HT1080 (cell line): ENCODE results near the gene TEDC1. TPM values are rescaled to one million over a fixed set of nuclear protein-coding genes. Genes with fewer than 3 reads are reported as not detected.

Experiments used
- DNase-seq: peaks from one replicate; pipeline ENCODE4 v3.0.0-alpha.2; 2015; ENCODE audit warnings: low read depth
- polyA plus RNA-seq, 2 experiments: library from polyadenylated mRNA; depleted of rRNA; stranded (reverse); fragments of >200 nt; gene quantifications; 2 replicates each; pipeline ENCODE4 v1.2.3, GENCODE V29; 2015
- total RNA-seq: library from RNA; depleted of rRNA; stranded (reverse); fragments of >200 nt; shearing (Covaris generic); gene quantifications from 2 replicates; pipeline ENCODE4 v1.2.3, GENCODE V29; 2014; rRNA removed

Gene TEDC1
- 49.3 and 50.2 TPM in 2 replicates for total RNA-seq
- polyA plus RNA-seq (2015; cell fraction: cytosol; rRNA removed) = 27.0 and 29.6 TPM in 2 replicates
- 35.6 and 38.8 TPM in 2 replicates for polyA plus RNA-seq (2015; cell fraction: nucleus; rRNA removed)

- peak; percentile 100 for DNase-seq
Observed at GRCh38 chr14:105490572-105491365, at the start of gene TEDC1. TEDC1 (plus strand) TSS chr14:105491246; CDS start chr14:105491376, 130 bp downstream.

- no peak for DNase-seq
Observed at GRCh38 chr14:105442125-105442524, 48.9 kb upstream of the TEDC1 start.

DNA sequence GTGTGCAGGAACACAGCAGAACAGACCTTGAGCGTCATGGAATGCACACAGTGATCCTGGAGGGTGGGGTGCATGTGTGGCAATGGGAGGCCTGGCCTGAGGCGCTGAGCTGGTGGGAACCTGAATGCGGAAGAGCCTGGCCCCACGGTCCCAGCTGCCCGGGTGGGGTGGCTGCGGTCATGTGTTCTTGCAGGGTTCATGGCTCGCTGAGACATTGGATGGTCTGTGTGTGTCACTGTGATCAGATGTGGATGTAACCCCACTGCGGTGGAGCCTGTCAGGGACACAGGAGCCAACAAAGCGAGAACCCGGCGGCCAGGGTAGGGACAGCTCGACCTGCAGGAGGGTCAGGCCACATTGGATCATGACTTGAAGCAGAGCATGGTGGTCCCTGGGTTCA, 48.2 kb upstream of the TEDC1 start:
- no peak for DNase-seq

GRCh38 chr14:105444859-105445258, 46.2 kb upstream of the TEDC1 start:
- DNase-seq = no peak

DNA sequence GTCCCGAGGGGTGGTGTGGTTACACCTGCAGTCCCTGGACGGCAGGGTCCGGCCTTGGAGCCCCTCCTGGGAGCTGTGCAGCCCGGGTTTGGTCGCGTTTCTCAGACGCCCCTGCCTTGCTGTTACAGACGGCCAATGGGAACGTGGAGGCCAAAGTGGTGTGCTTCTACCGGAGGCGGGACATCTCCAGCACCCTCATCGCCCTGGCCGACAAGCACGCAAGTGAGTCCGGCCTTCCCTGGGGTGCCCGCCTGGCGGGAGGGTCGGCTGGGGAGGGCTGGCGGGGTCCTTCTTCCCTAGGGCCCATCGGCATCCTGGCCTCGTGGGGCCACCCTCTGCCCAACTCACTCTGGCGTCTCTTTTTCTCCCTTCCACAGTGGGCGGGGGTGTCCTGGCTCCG, 45.8 kb upstream of the TEDC1 start:
- DNase-seq = no peak

DNA sequence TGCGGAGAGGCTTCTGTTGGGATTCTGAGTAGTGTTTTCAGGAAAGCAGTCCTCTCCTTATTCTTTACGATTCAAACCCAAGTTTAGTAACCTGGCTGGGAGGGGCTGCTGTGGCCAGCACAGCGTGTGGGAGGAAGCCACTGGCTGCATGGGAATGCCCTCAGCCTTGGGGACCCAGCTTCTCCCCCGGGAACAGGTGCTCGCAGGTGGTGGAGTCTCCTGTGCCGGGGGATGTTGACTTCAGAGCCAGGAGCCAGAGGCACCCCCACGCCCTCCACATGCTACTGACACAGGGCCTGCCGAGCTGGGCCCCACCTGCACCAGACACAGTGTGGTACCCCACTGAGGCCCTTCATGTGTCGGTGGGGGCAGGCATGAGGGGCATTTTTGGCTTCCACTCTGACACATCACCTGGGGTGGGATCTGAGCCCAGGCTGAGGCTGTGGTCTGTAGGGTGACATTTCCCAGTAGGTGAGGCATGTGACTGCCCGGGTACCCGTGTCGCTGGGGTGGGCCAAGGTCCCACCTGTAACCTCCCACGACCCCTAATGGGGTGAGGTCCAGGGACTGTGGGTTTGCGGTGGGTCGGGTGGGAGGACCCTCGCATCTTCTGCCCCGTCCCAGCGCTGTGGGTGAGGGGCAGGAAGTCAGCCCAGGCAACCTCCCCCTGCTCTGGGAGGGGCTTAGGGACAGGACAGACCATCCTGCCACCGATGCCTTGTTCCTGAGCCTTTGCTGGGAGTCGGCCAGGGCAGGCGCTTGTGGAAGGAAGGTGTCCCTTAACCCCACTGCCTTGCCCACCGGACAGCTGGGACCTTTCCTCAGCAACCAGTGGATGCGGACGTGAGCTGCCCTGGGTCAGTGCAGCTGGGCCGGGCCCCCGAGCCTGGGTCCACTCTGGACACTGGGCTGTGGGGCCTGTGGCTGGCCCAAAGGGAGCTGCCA, 44.9 kb upstream of the TEDC1 start:
- DNase-seq = no peak

DNA sequence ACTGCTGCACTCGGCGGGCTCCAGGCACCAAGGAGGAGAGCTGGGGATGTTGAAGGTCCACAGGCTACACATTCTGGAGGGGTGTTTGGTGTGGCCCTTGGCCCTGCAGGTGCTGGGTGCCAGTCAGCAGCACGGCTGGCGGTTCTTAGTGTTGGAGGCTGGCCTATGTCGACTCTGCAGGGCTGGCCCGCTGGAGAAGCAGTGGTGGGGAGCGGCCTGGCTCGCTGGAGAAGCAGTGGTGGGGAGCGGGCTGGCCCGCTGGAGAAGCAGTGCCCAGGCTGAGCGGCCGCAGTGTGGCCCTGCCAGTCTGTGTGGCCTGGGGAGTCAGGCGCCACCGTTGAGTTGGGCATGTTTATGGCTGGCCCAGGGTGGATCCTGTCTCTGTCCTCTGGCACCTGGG, 44.1 kb upstream of the TEDC1 start:
- DNase-seq = no peak

DNA sequence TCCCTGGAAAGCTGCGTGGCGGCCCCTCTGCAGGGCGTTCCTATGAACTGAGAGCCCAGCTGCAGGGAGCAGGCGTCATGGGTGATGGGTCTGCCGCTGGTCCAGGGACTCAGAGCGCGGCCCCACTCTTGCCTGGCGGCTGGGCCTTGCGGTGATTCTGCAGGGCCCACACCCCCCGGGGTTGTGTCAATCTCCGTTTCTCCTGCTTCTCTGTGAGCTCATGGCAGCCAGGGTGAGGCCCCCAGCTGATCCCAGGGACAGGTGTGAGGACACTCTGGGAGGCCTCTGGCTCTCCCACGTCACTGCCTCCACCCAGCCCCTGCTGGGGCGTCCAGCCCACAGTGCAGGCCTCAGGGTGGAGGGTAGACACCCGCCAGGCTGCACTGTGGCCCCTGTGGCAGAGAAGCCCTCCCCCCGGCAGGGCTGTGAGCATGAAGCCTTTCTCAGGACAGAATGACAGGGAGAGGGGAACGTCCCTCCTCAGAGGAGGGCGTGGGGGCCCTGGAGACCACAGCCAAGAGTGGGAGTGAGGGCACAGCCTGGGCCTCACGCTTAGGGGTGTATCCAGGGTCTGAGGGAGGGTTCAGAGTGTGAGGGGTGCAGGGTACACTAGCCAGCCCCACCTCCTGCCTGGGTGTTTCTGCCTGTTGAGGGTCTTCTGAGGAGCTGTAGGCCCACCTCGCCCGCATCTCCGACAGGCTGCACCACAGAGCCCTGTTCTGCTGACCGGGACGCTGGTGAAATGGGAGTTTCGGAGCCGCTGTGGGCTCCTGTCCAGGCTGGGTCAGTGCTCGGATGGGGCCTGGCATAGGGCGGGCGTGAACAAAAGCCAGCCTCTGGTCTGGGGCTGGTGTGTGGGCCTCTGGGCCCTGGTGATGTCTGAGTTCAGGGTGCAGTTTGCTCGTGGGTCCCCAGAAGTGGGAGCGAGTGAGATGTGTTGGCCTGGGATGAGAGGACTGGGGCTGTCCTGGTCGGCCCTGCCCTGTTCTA, 43.1 kb upstream of the TEDC1 start:
- no peak for DNase-seq

- DNase-seq = peak; percentile 37
Observed at GRCh38 chr14:105448706-105449111, 42.3 kb upstream of the TEDC1 start.

DNA sequence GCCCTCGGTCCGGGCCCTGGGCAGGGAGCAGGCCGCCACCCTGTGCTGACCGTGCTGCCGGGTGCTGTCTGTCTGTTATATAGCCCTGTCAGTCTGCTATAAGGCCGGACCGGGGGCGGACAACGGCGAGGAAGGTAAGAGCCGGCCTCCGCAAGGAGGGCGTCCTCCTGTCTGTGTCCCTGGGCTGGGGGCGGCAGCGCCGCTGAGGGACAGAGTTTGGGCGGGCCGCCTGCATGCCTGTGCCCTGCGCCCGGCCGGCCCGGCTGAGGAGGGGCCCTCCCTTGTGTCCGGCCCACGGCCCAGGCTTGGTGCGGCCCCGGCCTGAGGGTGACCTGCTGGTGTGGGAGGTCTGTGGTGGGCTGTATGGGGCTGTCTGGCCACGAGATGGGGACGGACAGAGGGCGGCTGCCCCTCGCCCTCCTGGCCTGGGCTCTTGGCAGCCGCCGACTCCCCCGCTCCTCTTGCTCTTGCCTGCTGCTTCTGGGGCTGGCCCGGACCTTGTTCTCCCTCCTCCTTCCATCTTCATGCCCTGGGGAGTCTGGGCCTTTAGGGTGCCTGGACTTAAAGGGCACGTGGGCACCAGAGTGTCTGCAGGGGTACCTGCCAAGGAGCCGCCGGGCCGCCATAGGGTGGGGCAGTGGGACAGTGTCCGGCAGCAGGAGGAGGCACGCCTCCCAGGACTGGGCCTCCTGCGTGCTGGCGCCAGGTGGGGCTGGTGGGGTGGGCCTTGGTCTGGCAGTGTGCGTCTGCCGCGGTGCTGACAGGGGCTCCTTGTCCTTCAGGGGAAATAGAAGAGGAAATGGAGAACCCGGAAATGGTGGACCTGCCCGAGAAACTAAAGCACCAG, 41.5 kb upstream of the TEDC1 start:
- no peak for DNase-seq

DNA sequence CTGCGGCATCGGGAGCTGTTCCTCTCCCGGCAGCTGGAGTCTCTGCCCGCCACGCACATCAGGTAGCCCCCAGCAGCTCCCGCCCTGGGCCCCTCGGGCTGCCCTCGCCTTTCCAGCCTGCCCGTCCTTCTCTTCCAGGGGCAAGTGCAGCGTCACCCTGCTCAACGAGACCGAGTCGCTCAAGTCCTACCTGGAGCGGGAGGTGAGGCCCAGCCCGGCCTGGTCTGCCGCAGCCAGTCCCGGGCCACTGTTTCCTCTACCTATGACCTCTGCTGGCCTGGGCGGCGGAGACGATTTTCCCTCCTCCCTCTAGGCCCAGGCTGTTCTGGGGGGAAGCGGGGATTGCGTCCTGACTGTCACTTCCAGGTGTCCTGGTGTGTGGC, 40.9 kb upstream of the TEDC1 start:
- DNase-seq = no peak

DNA sequence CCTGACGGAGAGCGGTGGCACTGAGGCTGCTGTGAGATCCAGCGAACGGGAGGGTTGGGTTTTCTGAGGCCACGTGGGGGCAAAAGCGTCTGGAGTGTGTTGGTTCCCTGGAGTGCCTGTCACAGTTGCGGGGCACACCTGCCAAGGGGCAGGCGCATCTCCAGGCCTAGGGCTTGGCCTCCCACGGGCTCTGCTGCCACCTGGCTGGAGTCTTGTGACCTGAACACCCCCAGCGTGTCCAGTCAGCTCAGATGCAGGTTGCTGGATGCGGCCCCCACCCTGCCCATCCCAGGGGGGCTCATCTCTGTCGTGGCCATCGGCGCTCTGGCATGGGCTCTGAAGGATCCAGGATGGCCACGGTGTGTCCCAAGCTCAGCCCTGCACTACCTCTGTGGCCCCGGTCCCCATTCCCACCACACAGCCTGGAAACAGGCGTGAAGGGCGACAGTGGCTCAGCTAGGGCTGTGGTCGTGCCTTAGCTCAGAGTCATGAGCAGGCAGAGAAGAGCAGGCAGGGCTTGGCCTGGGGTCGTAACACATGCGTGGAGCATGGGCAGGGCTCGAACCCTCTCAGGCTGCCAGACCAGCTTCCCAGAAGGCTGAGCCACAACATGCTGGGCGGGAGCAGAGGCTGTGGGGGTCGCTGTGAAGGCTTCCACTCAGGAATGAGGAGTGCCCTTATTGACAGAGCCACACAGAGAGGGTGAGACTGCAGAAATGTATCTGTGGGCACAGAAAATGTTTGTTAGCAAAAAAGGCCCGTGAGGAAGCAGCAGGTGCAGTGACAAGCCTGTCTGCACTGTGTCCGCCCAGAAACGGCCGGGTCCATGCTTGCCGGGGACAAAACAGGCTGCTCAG, 40.0 kb upstream of the TEDC1 start:
- no peak for DNase-seq

DNA sequence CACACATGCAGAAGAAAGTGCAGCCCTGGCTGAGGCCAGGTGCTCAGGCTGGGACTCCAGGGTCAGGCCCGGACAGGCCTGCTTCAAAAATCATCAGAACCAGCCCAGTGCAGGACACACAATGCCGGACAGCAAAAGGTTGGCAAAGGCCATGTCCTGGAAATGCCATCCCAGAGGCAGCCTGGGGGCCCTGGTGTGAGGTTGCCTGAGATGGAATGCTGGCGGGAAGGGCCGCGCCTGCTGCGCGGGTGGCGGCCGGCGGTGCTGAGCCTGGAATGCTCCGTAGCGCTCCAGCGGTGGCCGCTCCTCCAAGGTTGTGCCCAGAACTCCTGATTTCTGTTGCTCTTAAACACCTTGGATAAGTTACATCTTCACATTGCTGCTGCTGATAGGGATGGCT, 38.1 kb upstream of the TEDC1 start:
- DNase-seq = no peak

DNA sequence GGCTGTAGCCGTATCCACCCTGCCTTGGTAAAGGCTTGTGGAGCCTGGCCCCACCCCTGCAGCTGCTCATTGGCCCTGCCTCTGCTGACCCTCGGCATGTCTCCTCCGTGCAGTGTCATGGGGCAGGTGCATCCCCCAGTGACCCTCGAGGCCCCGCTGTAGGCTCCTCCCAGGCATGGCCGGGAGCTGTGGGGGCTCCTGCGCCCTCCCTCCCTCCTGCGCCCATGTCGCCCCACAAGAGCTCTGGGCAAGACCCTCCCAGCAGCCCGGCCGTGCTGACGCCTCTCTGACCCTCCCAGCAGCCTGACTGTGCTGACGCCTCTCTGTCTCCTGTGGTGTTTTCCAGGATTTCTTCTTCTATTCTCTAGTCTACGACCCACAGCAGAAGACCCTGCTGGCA, 37.2 kb upstream of the TEDC1 start:
- no peak for DNase-seq

DNA sequence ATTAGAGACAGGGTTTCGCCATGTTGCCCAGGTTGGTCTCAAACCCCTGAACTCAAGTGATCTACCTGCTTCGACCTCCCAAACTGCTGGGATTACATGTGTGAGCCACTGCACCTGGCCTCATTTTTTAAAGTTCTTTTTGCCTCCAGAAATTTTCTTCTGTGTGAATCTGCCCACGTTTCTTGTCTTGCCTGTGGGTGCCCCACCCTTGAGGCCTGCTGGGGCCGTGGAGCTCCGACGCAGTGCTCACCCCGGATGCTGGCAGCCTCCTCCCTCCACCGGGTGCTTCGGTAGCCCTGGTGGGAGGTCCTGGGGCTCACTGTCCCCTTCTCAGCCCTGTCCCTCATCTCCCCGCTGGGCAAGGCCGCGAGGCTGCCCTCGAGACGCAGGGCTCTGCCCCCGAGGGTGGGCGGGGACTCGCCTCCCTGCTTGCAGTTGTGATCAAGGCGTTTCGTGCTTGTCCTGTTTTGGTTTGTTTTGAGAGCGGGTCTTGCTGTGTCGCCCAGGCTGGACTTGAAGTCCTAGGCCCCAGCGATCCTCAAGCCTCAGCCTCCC, 35.9 kb upstream of the TEDC1 start:
- DNase-seq = no peak

DNA sequence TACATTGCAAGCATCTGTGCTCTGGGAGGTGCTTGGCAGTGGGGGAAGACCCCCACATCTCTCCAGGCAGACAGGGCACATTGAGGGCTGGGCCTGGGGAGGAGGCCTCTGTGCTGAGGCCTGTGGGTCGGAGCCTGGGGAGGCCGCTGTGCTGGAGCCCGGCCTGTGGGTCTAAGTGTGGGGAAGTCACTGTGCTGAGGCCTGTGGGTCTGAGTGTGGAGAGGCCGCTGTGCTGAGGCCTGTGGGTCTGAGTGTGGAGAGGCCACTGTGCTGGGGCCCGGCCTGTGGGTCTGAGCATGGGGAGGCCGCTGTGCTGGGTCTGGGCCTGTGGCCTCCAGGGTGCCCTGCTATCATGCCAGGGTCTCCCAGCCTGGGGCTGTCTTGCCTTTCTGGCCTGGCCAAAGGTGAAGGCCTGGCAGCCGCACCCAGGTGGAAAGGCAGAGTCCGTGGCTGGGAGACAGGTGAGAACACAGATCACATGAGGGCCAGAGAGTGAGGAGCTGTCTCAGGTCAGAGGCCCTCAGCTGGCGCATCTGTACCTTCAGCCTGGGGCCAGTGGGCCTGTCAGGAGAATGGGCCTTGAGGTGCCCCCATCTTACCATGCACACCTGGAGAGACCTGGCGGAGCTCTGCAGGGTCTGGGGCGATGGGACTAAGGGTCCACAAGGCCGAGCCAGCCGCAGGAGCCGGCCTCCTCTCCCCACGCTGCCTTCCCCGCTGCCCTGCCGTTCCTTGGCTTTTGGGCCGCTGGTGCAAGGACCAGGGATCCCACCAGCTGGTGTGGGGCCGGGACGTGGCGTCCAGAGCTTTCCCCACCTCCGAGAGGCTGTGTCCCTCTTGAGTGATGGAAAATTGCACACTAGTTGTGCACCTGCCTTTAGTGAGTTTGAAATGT, 35.0 kb upstream of the TEDC1 start:
- DNase-seq = no peak

- no peak for DNase-seq
Observed at GRCh38 chr14:105456736-105457617, 34.1 kb upstream of the TEDC1 start.
